Cardiac fibroblast (primary cell): ENCODE measurements around the gene GPR180.
"Not testable (repeated sequence)": the region's sequence is repeated elsewhere in the genome, so short reads cannot be mapped to it uniquely, and the experiment has no call there.

Experiments used
- DNase-seq, 2 donors: peaks; one replicate each; pipeline versions ENCODE4 v3.0.0 to v3.0.0-alpha.2; 2010; ENCODE audit warnings: low read depth in 2 of 2
- H3K4me3 ChIP-seq, 2 donors: replicated peaks in 1 of 2; 1 replicate in 1 of 2; 2 replicates in 1 of 2; pipeline ENCODE4 v1.5.1; 2011; ENCODE audit warnings: low read depth in 2 of 2, low read length in 2 of 2, mild to moderate bottlenecking in 2 of 2, moderate library complexity in 1 of 2
- TF ChIP-seq, protein P1 (sequence below): IDR thresholded peaks from one replicate; pipeline ENCODE4 v1.5.1; 2011; ENCODE audit warnings: low read depth, mild to moderate bottlenecking, low read length, inconsistent platforms

Gene GPR180

GRCh38 chr13:94636942-94637578 is 35.4 kb downstream of the GPR180 start:
- H3K4me3 ChIP-seq, result no peak overlapping the region
- TF ChIP-seq, protein P1, sequence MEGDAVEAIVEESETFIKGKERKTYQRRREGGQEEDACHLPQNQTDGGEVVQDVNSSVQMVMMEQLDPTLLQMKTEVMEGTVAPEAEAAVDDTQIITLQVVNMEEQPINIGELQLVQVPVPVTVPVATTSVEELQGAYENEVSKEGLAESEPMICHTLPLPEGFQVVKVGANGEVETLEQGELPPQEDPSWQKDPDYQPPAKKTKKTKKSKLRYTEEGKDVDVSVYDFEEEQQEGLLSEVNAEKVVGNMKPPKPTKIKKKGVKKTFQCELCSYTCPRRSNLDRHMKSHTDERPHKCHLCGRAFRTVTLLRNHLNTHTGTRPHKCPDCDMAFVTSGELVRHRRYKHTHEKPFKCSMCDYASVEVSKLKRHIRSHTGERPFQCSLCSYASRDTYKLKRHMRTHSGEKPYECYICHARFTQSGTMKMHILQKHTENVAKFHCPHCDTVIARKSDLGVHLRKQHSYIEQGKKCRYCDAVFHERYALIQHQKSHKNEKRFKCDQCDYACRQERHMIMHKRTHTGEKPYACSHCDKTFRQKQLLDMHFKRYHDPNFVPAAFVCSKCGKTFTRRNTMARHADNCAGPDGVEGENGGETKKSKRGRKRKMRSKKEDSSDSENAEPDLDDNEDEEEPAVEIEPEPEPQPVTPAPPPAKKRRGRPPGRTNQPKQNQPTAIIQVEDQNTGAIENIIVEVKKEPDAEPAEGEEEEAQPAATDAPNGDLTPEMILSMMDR, result no peak

GRCh38 chr13:94637677-94638076 is 36.0 kb downstream of the GPR180 start:
- H3K4me3 ChIP-seq, DNase-seq: not testable (repeated sequence)

More at GRCh38 chr13:94636942-94637578, 35.4 kb downstream of the GPR180 start:
- DNase-seq, result no peak

DNA sequence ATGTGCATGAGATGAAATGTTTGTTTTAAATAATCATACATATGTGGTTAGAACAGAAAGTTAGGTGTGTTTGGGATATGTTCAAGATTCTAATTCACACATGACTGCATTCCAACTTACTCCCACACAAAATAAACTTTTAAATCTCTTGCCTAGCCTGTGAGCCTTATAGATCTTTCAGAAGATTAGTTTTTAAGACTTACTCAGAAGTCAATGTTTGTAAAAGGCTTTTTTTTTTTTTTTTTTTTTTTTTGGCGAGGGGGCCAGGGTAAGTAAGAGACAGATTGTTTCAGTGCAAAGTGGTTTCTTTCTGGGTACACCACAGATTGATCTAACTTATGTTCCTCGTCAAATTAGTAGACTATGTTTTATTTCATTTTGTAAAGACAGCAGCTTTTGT is 39.1 kb downstream of the GPR180 start:
- peak in 1 of 2 donors; percentile 4 for DNase-seq
- TF ChIP-seq, protein P1, result no peak
- no peak overlapping the region for H3K4me3 ChIP-seq

- TF ChIP-seq, protein P1, result no peak
- no peak overlapping the region for H3K4me3 ChIP-seq
- DNase-seq, result peak; percentile 88 to 91
These were observed 39.8 kb downstream of the GPR180 start for GRCh38 chr13:94641409-94641941.

DNA sequence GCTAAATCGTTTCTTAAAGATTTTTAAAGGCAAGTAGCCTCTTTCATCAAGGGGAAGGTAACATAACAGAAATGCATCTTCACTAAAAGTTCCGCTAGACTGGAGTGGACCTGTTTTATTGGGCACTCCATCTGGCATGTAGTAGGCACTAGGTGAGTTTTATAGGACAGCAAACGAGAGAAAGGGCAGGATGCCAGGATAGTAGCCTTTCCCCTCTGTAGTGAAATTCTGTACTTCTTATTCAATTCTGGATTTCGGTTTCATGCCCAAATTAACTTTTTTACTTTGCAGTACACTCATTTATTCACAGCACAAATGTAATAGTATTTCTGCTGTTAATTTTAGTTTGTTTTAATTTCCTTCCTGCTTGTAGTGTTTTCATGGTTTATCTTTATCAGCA is 45.2 kb downstream of the GPR180 start:
- no peak for DNase-seq
- TF ChIP-seq, protein P1, result no peak
- H3K4me3 ChIP-seq, result no peak overlapping the region

GRCh38 chr13:94656176-94656575 is 54.5 kb downstream of the GPR180 start:
- TF ChIP-seq, protein P1, result no peak
- H3K4me3 ChIP-seq, result no peak overlapping the region
- DNase-seq, result no peak

- DNase-seq, result peak; percentile 73 to 92
These were observed 55.1 kb downstream of the GPR180 start for GRCh38 chr13:94656766-94657165.

More at GRCh38 chr13:94656766-94657165, 55.1 kb downstream of the GPR180 start:
- TF ChIP-seq, protein P1, result peak; percentile 36
- no peak overlapping the region for H3K4me3 ChIP-seq
